Activated naive CD8-positive, alpha-beta T cell treated with anti-CD3 and anti-CD28 coated beads, Interleukin-2, amount 50 U/mL, for 16 hours (primary cell): ENCODE data around the gene BAHD1.

Source experiments
- DNase-seq: peaks from one replicate; pipeline ENCODE4 v3.0.0-alpha.2; 2020; ENCODE audit warnings: low read depth, low spot score

Gene BAHD1

DNA sequence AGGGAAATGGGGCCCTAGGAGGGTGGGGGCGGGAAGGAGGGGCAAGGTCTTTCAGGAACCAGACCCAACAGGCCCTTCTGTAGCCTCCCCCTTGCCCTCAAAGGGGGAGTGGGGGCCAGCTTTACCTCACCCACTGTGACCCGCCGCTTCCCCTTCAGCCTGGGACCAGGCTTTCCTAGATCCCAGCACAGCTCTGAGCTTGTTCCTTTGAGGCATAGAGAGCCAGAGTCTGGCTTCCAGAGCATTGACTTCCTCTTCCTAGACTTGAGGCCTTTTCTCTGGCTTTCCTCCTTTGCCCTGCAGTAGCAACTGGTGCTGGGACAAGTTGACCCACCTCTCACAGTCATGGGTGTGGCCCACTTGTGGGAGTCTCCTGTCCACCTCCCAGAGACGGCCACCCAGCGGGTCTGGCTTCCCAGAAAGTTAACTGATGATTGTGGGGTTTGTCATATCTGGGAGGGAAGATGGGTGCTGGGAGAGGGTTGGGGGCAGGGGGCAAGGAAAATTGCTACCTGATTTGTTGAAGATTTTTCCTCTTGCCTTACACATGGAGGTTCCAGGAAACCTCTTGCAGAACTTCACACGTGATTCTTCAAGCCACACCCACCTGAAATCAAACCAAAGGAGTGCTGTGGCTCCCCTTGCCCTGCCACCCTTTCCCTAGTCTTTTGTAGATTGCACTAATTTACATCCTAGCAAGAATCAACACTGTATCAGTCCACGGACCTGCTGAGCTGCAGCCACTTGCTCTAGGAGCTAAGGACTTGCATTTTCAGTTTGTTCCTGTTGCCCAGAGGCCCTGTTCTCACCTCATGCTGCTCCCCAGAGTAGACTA lies 25.9 kb downstream of the BAHD1 start:
- no peak for DNase-seq

DNA sequence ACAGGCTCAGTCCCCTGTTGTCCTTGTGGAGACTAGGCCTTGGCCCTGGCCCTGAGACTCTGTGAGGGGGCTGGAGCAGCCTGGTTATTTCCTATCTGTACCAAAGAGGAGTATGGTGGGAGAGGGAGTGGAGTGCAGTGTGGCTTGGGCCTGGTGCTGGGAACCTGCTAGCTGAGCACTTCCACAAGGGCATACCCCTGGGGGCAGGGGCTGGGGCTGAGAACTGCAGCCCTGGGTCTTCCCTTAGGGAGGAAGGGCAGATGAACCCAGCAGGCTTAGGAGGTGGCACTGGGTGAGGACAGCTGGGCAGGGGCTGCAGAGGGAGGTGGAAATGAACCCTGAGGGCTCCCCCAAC lies 26.5 kb downstream of the BAHD1 start:
- no peak for DNase-seq

DNA sequence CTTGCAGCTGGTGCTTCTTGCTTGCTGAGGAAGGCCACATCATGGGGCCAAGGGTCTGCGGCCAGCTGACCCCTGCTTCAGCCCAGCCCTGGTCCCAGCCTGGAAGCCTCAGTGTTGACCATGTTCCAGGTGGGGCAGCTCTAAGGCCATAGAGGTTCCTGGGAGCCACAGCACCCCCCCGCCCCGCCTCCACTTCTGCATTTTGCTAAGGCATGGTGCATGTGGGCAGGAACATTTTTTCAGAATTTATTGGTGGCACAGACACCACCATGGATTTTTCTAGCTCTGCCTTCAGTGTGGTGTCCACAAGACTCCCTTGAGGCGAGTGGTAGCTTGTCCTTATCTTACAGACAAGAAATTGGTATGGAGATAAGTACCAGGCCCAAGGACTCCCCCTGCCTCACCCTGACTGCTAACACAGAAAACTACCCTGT lies 28.2 kb downstream of the BAHD1 start:
- DNase-seq, result no peak

DNA sequence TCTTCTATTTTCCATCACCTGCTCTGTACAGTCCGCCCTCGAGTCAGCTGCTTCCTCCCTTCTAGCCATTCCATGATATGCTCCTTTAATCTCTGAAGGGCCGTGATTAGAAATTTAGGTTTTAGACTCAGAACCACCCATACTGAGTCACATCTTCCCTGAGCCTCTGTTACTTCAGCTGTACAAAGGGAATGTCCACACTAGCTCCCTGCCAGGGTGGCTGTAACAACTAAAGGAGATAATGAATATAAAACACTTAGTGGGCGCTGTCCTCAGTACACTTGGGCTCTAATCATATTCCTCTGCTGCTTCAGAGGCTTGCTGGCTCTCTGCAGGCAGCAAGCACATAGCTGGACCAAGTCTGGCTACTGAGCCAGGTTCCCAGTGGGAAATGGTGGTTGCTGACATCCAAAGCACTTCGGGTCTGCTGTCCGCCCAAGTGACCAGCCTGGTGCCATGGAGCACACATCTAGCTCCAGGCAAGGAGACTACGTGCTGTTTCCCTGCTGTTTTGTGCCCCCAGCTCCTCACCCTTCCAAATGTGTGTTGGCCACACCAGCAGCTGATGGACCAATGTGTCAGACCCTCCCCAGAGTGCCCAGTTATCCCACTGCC lies 29.1 kb downstream of the BAHD1 start:
- DNase-seq, result no peak

DNA sequence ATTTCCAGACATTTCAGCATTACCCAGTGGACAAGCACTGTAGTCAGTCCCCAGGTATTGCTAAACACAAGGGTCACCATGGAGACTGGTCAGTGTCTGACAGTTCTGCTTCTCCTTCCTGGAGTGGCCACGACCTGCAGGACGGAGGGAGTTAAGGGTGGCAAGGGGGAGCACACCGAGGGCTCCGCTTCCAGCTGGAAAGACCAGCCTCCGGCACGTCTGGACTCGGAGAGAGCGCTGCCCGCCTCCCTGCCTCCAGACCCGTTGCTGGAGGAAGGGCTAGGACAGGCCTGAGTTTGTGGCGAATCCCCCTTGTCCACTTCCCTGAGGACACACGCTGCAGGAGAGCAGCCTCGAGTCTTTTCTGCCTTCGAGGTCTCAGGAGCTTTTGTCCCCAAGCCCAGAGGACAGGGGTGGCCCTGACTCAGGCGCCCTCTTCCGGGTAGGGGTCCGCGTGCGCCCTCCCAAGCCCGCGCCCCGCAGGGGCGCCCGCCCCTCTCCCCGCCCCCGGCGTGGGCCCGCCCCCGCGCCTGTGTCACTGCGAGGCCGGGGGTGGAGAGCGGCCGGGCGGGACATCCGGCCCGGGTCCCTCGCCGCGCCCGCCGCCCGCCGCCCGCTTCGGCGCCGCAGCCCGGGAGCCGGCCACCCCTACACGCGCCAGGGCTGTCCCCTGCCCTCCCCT lies 29.8 kb downstream of the BAHD1 start, which contains the start of gene CHST14:
Gene CHST14, plus strand, starts transcription at position 562 of the 682 bp plus-strand sequence. CDS start 230 bp downstream, outside the sequence.
- peak; percentile 20 for DNase-seq

DNA sequence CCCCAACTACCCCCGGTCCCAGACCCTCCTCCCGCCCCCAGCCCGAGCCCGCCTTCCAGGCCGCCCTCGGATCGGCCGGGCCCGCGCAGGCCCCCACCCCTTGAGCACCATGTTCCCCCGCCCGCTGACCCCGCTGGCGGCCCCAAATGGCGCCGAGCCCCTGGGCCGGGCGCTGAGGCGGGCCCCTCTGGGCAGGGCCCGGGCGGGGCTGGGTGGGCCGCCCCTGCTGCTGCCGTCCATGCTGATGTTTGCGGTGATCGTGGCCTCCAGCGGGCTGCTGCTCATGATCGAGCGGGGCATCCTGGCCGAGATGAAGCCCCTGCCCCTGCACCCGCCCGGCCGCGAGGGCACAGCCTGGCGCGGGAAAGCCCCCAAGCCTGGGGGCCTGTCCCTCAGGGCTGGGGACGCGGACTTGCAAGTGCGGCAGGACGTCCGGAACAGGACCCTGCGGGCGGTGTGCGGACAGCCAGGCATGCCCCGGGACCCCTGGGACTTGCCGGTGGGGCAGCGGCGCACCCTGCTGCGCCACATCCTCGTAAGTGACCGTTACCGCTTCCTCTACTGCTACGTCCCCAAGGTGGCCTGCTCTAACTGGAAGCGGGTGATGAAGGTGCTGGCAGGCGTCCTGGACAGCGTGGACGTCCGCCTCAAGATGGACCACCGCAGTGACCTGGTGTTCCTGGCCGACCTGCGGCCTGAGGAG lies 30.5 kb downstream of the BAHD1 start:
- no peak for DNase-seq

DNA sequence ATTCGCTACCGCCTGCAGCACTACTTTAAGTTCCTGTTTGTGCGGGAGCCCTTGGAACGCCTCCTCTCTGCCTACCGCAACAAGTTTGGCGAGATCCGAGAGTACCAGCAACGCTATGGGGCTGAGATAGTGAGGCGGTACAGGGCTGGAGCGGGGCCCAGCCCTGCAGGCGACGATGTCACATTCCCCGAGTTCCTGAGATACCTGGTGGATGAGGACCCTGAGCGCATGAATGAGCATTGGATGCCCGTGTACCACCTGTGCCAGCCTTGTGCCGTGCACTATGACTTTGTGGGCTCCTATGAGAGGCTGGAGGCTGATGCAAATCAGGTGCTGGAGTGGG lies 31.0 kb downstream of the BAHD1 start:
- no peak for DNase-seq

DNA sequence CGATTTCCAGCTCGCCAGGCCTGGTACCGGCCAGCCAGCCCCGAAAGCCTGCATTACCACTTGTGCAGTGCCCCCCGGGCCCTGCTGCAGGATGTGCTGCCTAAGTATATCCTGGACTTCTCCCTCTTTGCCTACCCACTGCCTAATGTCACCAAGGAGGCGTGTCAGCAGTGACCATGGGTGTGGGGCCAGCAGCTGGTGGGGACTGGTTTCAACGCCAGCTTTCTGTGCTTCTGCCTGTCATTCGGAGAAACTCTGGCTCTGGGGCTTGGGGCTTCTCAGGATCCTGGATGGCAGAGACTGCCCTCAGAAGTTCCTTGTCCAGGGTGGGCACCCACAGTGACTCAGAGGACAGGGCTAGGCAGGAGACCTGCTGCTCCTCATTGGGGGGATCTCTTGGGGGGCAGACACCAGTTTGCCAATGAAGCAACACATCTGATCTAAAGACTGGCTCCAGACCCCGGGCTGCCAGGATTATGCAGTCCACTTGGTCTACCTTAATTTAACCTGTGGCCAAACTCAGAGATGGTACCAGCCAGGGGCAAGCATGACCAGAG lies 31.5 kb downstream of the BAHD1 start:
- no peak for DNase-seq

DNA sequence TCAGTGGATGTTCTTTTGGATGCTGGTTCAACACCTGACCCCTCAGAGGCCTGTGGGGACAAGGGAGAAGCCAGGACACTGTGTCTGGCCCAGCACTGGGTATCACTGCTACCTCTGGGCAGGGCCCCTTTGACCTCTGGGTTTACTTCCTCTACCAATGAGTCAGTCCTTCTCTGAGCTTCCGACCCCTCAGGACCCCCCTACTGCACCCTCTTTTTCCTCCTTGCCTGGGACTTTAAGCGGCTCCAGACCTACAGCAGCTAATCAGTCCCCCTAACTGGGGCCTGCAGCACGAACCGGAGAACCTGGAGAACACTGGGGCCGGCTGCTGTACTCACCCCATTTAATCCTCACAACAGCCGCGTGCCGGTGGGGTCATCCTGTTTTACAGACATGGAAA lies 33.8 kb downstream of the BAHD1 start:
- no peak for DNase-seq

DNA sequence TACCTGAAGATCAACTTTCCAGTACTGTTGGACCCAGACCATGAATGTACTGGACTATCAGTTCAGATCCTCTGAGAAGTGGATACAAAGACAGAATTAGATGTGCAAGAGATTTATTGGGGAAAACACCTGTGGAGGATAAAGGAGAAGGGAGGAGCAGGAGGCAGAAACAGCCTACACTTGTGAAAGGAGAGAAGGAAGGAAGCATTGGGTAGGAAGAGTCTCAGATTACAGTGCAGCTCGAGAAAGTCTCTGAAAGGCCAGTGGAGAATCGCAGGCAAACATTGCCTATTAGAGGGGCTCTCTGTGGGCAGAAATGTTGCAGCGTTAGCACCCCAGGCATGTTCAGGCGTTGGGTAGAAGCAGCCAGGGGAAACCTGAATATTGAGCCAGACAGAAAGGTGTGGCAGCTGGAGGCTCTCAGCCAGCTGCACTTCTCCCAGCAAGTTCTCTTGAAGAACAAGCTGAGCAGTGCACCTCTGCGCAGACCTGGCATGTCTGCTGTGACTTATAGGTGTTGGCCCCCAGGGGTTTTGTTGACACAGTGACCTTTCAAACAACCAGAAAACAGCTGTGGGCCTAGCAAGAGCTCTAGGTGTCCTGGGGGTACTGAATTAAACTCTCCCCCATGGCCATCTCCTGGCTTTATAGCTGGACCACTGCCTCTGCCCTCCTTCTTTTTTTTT lies 37.0 kb downstream of the BAHD1 start:
- DNase-seq, result no peak

DNA sequence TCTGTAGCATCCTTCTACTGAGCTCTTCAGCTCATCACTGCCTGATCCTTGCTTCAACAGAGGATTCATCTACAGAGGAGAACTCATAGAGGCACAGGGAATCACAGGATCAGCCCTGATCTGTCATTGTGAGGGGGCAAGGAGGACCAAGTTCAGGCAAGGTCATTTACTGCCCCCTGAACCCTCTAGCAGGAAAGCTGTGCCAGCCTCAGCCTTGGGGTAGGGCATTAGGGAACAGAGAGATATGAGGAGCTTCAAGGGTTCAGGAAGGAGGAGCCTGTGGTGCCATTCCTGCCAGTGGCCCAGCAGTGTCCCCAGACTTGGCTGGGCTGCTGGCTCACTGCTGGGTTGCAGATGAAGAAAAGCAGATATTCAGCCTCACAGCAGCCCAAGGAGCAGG lies 38.3 kb downstream of the BAHD1 start:
- no peak for DNase-seq

DNA sequence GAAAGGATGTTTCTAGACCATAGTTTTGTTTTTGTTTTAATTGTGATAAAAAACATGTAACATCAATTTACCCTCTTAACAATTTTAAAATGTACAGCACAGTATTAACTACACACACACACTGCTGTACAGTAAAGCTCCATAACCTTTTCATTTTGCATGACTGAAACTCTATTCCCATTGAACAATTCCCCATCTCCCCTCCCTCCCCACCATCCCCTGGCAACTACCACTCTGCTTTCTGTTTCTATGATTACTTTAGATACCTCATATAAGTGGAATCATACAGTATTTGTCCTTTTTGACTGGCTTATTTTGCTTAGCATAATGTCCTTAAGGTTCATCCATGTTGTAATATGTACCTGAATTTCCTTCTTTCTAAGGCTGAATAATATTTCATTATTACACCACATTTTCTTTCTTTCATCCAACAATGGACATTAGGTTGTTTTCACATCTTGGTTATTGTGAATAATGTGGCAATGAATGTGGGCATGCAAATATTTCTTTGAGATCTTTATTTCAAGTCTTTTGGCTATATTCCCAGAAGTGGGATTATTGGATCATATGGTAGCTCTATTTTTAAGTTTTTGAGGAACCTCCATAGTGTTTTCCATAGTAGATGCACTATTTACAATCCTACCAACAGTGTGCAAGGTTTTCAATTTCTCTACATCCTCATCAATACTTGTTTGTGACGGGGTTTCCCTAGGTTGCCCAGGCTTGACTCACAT lies 40.8 kb downstream of the BAHD1 start:
- no peak for DNase-seq

DNA sequence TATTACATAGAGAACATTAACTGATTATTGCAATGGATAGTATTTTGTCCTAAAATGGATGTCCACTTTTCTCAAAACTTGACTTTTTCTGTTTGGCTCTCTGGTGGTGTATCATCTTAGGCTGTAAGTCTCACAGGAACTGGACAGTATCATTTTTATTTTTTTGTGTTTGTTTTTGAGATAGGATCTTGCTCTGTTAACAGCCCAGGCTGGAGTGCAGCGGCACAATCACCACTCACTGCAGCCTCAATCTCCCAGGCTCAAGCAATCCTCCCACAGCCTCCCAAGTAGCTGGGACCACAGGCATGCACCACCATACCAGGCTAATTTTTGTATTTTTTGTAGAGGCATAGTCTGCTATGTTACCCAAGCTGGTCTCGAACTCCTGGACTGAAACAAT lies 43.2 kb downstream of the BAHD1 start:
- no peak for DNase-seq

DNA sequence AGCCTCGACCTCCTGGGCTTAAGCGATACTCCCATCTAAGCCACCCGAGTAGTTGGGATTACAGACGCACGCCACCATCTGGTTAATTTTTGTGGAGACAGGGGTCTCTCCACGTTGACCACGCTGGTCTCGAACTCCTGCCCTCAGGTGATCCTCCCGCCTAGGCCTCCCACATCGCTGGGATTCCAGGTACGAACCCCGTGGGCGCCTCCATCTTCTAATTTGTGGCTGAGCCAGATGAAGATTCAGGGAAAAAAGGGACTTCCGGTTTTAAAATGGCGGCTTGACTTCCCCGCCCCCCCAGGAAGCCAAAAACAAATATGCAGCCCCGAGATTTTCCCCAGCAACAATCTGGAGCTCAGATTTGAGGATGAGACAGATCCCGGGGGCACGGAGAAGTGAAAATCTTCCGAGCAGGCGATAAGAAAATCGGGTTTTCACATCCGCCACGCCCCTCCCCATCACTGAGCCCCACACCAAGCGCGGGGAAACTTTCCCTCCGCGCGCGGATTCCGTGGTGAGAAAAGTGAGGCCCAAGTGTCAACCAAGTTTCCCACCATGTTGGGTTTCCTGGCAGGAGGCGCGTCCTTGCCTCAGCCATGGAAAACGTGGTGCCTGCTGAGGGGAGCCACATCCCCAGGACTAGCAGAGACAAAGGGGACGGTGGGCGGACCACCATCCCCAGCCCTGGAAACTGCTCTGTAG lies 45.5 kb downstream of the BAHD1 start:
- DNase-seq, result no peak

DNA sequence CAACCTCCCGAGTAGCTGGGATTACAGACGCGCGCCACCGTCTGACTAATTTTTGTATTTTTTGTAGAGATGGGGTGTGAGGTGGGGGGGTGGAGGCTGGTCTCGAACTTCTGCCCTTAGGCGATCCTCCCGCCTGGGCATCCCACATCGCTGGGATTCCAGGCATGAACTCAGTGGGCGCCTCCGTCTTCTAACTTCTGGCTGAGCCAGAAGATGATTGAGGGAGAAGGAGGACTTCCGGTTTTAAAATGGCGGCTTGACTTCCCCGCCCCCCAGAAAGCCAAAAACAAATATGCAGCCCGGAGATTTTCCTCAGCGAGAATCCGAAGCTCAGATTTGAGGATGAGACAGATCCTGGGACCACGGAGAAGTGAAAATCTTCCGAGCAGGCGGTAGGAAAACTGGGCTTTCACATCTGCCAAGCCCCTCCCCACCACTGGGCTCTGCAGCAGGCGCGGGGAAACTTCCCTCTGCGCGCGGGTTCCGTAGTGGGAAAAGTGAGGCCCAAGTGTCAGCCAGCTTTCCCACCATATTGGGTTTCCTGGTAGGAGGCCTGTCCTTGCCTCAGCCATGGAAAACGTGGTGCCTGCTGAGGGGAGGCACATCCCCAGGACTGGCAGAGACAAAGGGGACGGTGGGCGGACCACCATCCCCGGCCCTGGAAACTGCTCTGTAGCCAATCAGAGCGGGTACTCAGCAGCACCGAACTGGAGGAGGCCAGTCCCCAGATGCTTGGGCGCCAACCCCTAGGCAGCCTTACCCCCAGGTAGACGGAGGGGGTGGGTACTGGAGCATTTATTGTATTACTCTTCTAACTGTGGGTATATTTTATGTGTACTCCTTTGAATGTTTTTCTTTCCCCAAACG lies 47.3 kb downstream of the BAHD1 start:
- no peak for DNase-seq

DNA sequence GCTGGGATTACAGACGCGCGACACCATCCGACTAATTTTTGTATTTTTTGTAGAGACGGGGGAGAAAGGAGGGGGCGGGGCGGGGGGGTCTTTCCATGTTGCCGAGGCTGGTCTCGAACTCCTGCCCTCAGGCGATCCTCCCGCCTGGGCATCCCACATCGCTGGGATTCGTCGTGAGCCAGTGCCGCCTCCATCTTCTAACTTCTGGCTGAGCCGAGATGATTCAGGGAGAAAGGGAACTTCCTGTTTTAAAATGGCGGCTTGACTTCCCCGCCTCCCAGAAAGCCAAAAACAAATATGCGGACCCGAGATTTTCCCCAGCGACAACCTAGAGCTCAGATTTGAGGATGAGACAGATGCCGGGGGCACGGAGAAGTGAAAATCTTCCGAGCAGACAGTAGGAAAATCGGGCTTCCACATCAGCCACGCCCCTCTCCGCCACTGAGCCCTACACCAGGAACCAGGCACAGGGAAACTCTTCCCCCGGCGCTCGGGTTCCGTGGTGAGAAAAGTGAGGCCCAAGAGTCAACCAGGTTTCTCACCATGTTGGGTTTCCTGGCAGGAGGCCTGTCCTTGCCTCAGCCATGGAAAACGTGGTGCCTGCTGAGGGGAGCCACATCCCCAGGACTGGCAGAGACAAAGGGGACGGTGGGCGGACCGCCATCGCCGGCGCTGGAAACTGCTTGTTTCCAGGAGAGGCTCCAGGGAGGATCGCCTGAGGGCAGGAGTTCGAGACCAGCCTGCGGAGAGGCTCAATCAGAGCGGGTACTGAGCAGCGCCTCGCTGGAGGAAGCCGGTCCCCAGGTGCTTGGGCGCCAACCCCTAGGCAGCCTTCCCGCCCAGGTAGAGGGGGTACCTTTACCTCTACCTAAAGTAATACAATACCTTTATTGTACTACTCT lies 48.8 kb downstream of the BAHD1 start:
- no peak for DNase-seq

DNA sequence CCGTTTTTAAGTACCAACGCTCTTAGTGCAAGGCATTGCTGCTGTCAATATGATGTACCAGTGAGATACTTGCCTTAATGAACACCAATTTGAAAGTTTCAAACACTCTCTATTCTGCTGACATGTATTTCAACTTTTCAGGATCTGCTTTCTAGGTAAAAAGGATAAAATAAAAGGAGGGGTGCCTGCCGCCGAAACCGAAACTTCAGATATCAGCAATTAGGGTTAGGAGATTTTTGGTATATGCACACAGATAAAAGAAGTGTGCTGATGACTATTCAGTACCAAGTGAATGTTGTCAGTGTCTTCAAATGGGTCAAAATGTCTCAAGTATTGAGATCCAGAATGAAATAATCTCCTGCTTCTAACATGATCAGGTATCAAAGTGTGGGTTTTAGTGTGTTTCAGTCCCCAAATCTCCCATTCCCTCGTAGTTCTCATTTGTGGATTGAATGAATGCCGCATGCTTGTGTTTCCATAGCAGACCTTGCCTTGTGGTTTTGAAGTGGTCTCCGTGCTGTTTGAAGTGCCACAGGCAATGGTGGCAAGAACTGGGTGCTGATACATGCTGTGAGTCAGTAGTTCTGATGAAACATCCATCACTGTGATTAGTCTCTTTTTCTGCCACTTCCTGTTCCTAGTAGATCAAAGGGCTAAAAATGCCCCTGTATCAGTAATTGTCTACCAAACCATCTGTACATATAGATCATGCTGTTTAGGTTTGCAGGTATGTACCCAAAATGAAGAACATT lies 52.5 kb downstream of the BAHD1 start:
- DNase-seq, result peak; percentile 42
